Uterus (tissue), 4 donors: Measurements from ENCODE around the gene NEK5. TPM values are rescaled to one million over a fixed set of nuclear protein-coding genes. Genes with fewer than 3 reads are reported as not detected.

ENCODE experiments used
- DNase-seq, 2 donors: peaks; one replicate each; pipeline ENCODE4 v3.0.0-alpha.2; 2019 to 2020
- H3K27ac ChIP-seq, 2 donors: fragments of 200-600 bp; sonication (generic); 1 replicate in 1 of 2; 2 replicates in 1 of 2; pipeline ENCODE4 v1.5.1; 2016 to 2018
- H3K27me3 ChIP-seq, 2 donors: fragments of 200-600 bp; sonication (generic); one replicate each; pipeline ENCODE4 v1.5.1; 2018 to 2019; ENCODE audit warnings: control low read depth in 1 of 2
- H3K36me3 ChIP-seq, 2 donors: fragments of 200-600 bp; sonication (generic); one replicate each; pipeline ENCODE4 v1.5.1; 2019; ENCODE audit warnings: control low read depth in 1 of 2
- H3K4me1 ChIP-seq, 2 donors: fragments of 200-600 bp; sonication (generic); one replicate each; pipeline ENCODE4 v1.5.1; 2018 to 2019; ENCODE audit warnings: control low read depth in 1 of 2
- H3K4me3 ChIP-seq, 2 donors: fragments of 200-600 bp; sonication (generic); 1 replicate in 1 of 2; 2 replicates in 1 of 2; pipeline ENCODE4 v1.5.1; 2018 to 2019; ENCODE audit warnings: mild to moderate bottlenecking in 1 of 2
- H3K9me3 ChIP-seq, 2 donors: fragments of 200-600 bp; sonication (generic); one replicate each; pipeline ENCODE4 v1.5.1; 2019; ENCODE audit warnings: control low read depth in 1 of 2
- CTCF ChIP-seq, 4 experiments: fragments of 200-600 bp in 2 of 4; fragments of 450-650 bp in 2 of 4; sonication (generic) in 2 of 4; IDR thresholded peaks; one replicate each; pipeline ENCODE4 v1.5.1; 2016 to 2019; ENCODE audit warnings: antibody characterized with exemption in 4 of 4, mild to moderate bottlenecking in 2 of 4, moderate library complexity in 1 of 4
- POLR2A ChIP-seq, 2 donors: fragments of 450-650 bp; IDR thresholded peaks; one replicate each; pipeline ENCODE4 v1.6.1; 2016; ENCODE audit warnings: antibody characterized with exemption in 2 of 2, mild to moderate bottlenecking in 1 of 2, moderate library complexity in 1 of 2
- intact Hi-C: fragments of 100-400 bp; cut with DNase I; formaldehyde crosslinking; loops from one replicate; pipeline ENCODE4 v1.15.1; 2023; ENCODE audit warnings: low total_unique reads
- total RNA-seq, 4 donors: library from RNA; depleted of rRNA in 3 of 4; stranded (reverse); fragments of >200 nt in 3 of 4; gene quantifications; one replicate each; pipeline versions ENCODE4 v1.1.0 to v1.2.4, GENCODE V29; 2014 to 2023
- donor health status: DM: yes; HTN: yes; CAD: no.

NEK5 gene
- total RNA-seq, 4 donors from 2014 or later = 0.76 to 7.9 (median 3.5) TPM

DNA sequence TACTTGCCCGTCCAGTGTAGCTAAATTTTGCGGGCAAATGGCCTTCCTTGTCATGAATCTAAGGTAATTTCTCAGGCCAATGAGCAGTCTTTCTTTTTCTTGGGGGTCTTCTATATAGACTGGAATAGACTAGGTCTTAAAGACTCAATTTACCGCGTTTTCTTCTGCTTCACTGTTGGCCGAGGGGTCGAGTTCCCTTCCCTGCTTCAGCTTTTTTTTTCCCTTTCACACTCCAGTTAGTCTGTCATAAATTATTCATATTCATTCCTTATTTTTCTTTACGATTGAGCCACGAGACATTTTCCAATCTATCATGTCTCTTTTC lies 116.4 kb downstream of the NEK5 start:
- Histone ChIP-seq H3K4me3 (peak overlapping the region; percentile 85 to 91), H3K27me3 (no peaks in the 10 kb centered on the region), H3K27ac (peak overlapping the region; percentile 62 to 66), H3K4me1 (peaks cover 0 to 5% of the 10 kb centered on the region in 2 donors), H3K9me3 (no peaks in the 10 kb centered on the region), H3K36me3 (no peaks in the 10 kb centered on the region)
- TF ChIP-seq CTCF (IDR thresholded peaks at IDR 0.05) (no peak), POLR2A (IDR thresholded peaks at IDR 0.05) (no peak)
- no peak for DNase-seq
- intact Hi-C loops = no loop called here

DNA sequence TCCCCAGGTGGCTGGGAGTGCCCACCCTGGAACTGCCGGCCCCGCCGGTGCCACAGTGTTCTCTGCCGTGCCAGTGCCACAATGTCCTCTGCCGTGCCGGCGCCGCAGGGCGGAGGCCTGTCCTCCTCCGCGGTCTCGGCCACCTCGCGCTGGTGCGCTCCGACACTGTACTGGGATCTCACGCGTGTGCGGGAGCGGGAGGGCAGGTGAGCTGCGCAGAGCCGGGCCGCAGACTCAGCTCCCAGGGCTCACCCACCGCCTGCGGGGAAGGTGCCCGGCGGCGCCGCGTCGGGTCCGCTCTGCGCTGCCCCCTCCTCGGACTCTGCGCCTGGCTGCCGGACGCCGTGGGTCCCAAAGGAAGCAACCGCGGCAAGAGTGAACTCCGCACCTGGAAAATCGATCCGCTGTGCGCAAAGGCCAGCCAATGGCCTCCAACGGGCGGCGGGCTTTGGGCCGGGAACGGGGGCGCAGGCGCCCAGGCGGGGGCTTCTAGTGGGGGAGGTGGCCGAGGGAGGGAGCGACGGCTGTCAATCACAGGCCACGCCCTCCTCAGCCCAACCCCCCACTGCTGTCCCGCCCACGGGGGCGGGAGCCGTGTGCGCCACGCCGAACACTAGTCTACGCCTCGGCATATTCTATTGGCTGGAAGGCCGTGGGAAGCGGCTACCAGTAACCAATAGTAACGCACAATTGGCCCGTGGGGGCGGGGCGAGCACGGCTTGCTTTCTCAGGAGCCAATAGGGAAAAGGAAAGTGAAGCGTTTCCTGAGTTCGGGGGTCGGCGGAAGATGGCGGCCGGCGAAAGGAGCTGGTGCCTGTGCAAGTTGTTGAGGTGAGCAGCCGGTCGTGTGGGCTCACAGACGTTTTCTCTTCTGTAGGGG lies 117.0 kb downstream of the NEK5 start, which contains the start of gene ALG11:
Gene ALG11 (plus strand): TSS at position 767 of the 880 bp plus-strand sequence. CDS start 21 bp downstream, at position 788.
- Histone ChIP-seq H3K4me3 (peak within 1 kb of the TSS; percentile 85 to 91), H3K4me1 (peaks cover 0 to 5% of the 10 kb centered on the region in 2 donors), H3K36me3 (no peaks in the 10 kb centered on the region), H3K9me3 (no peaks in the 10 kb centered on the region), H3K27ac (peak within 1 kb of the TSS; percentile 76 to 83), H3K27me3 (no peaks in the 10 kb centered on the region)
- intact Hi-C loops = no loop called here
- peak; percentile 99 to 100 for DNase-seq
- TF ChIP-seq POLR2A (IDR thresholded peaks at IDR 0.05) (peak in 1 of 2 donors; percentile 42), CTCF (IDR thresholded peaks at IDR 0.05) (no peak)

GRCh38 chr13:52010890-52011631 lies 117.8 kb downstream of the NEK5 start, which contains the start of gene ATP7B:
Gene ATP7B (minus strand): TSS chr13:52011450. CDS start chr13:52011337, 113 bp downstream.
- Histone ChIP-seq H3K4me1 (peaks cover 0 to 5% of the 10 kb centered on the region in 2 donors), H3K27ac (peak within 1 kb of the TSS; percentile 76 to 83), H3K4me3 (peak within 1 kb of the TSS; percentile 85 to 91), H3K9me3 (no peaks in the 10 kb centered on the region), H3K27me3 (no peaks in the 10 kb centered on the region), H3K36me3 (no peaks in the 10 kb centered on the region)
- intact Hi-C loops = no loop called here
- TF ChIP-seq CTCF (IDR thresholded peaks at IDR 0.05) (no peak), POLR2A (IDR thresholded peaks at IDR 0.05) (no peak)
- DNase-seq = peak in 1 of 2 donors; percentile 24

DNA sequence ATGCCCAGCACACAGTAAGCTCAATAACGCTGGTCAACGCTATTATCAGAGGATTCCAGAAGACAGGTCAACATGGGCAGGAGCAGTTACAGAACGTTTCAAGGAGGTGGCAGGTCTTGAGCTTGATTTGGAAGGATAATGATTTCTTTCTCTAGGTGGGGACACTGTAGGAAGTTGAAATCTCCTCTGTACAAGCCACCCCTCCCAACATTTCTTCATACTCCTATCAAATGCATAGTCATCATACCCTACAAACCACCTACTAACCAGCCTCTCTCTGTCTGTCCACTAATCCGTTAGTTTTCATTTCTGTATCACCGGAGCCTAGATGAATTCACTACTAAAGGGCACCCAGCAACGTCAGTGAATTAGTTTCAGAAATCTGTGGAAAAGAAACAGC lies 118.9 kb downstream of the NEK5 start:
- Histone ChIP-seq H3K27me3 (no peaks in the 10 kb centered on the region), H3K36me3 (no peaks in the 10 kb centered on the region), H3K9me3 (no peaks in the 10 kb centered on the region), H3K4me1 (peaks cover 0 to 5% of the 10 kb centered on the region in 2 donors), H3K4me3 (no peak overlapping the region), H3K27ac (no peak overlapping the region)
- TF ChIP-seq POLR2A (IDR thresholded peaks at IDR 0.05) (no peak), CTCF (IDR thresholded peaks at IDR 0.05) (no peak)
- DNase-seq = no peak
- intact Hi-C loops = no loop called here
